H1 (cell line): ENCODE measurements around the gene OST4. TPM values are rescaled to one million over a fixed set of nuclear protein-coding genes. Genes with fewer than 3 reads are reported as not detected.
A peak's percentile ranks its signal among the peaks of the same experiment; 100 is the strongest.

Experiments
- CBX5 ChIP-seq: fragments of 300-800, 300-1000 bp; sonication (generic); IDR thresholded peaks from 2 replicates; pipeline ENCODE4 v1.7.1; 2016; ENCODE audit warnings: antibody characterized with exemption, low read length, low read depth
- CTBP2 ChIP-seq: IDR thresholded peaks from 2 replicates; pipeline ENCODE4 v1.7.0; 2011; ENCODE audit warnings: borderline replicate concordance, mild to moderate bottlenecking, moderate library complexity, mixed read lengths, low read length; ENCODE audit not compliant: insufficient read depth, insufficient read length
- EP300 ChIP-seq, 2 experiments: IDR thresholded peaks; 1 replicate in 1 of 2; 2 replicates in 1 of 2; pipeline ENCODE4 v1.6.1; 2011 to 2012; ENCODE audit warnings: low read depth in 2 of 2, low read length in 2 of 2, mild to moderate bottlenecking in 2 of 2, borderline replicate concordance in 1 of 2, inconsistent platforms in 1 of 2, moderate library complexity in 1 of 2
- KDM5A ChIP-seq: fragments of 200-600 bp; IDR thresholded peaks from 2 replicates; pipeline ENCODE4 v1.7.1; 2012; ENCODE audit warnings: mild to moderate bottlenecking, low read length, inconsistent platforms, mixed read lengths
- RFX5 ChIP-seq: IDR thresholded peaks from 2 replicates; pipeline ENCODE4 v1.6.1; 2011; ENCODE audit warnings: low read depth, low read length, improper control_type of control experiment, borderline replicate concordance
- SP1 ChIP-seq: IDR thresholded peaks from 2 replicates; pipeline ENCODE4 v1.6.1; 2011; ENCODE audit warnings: low read depth, low read length
- SP4 ChIP-seq: IDR thresholded peaks from 2 replicates; pipeline ENCODE4 v1.6.1; 2012; ENCODE audit warnings: low read length, inconsistent platforms
- polyA plus RNA-seq, 7 experiments: library from polyadenylated mRNA; depleted of rRNA in 3 of 7; stranded (reverse) in 5 of 7; unstranded in 2 of 7; fragments of >200 nt in 5 of 7; fragments of 200-250 nt in 2 of 7; gene quantifications; 1 replicate in 5 of 7; 2 replicates in 1 of 7; 4 replicates in 1 of 7; pipeline versions ENCODE4 v1.2.1 to v1.2.3, GENCODE V29; 2011 to 2013; ENCODE audit warnings: missing spikeins in 2 of 7, mixed read lengths in 2 of 7
- total RNA-seq: library from RNA; stranded (reverse); fragmentation: NEBNext Ultra II Directional; extraction: Animal tissue kit (Norgen Biotek cat#: 25700); gene quantifications from 2 replicates; pipeline ENCODE4 v1.2.1, GENCODE V29; 2021
- TF ChIP-seq, protein P1 (sequence below): fragments of 300-600 bp; sonication (generic); IDR thresholded peaks from 2 replicates; pipeline ENCODE4 v1.7.1; 2012; ENCODE audit warnings: low read length, moderate library complexity, mild to moderate bottlenecking, inconsistent platforms; ENCODE audit not compliant: insufficient replicate concordance
- TF ChIP-seq, protein P2 (sequence below): IDR thresholded peaks from 2 replicates; pipeline ENCODE4 v1.6.1; 2012; ENCODE audit warnings: low read length, inconsistent platforms

OST4 gene
- total and polyA plus RNA-seq, 2 of the 8 experiments (the other 6 are each of a cell fraction or from before 2014, with no cell fraction given): 225 to 865 TPM

DNA sequence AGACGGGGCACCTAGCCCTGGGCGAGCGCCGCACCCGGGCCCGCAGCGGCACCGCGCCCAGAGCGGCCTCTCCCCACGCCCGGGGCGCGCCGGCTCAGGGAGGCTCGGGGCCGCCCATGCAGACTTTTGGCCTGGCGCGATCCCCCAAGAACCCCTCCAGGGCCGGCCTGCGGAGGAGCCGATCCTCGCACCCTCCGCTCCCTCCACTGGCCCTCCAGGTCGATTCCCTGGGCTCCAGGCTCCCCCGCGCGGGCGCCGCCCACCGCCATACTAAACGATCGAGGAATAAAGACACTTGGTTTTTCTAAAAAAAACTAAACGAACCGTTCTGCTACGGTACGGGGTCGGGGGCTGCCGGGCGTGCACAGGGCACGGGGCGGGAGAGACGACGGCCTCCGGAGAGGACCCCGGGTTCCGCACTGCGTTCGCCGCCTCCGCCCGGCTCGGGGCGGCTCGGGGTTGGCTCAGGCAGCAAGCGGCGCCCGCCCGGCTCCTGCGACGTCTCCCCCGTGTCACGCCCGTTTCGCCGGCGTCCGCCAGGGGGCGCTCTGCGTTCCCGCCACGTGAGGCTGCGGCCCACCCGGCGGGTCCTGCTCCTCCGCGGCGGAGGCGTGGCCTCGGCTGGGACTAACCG, 14.8 kb upstream of the OST4 start (continued):
- peak; percentile 84 for TF ChIP-seq CTBP2
- no peak for TF ChIP-seq RFX5
- no peak for TF ChIP-seq KDM5A
- no peak for TF ChIP-seq SP4
- no peak for TF ChIP-seq SP1
- TF ChIP-seq EP300 (IDR thresholded peaks at IDR 0.05; ENCODE audit: borderline replicate concordance in 1 of 2, low read depth in 2 of 2, low read length in 2 of 2): peak in 1 of 2 experiments; percentile 64; a peak in 1 of 3 replicates
- TF ChIP-seq, protein P1, sequence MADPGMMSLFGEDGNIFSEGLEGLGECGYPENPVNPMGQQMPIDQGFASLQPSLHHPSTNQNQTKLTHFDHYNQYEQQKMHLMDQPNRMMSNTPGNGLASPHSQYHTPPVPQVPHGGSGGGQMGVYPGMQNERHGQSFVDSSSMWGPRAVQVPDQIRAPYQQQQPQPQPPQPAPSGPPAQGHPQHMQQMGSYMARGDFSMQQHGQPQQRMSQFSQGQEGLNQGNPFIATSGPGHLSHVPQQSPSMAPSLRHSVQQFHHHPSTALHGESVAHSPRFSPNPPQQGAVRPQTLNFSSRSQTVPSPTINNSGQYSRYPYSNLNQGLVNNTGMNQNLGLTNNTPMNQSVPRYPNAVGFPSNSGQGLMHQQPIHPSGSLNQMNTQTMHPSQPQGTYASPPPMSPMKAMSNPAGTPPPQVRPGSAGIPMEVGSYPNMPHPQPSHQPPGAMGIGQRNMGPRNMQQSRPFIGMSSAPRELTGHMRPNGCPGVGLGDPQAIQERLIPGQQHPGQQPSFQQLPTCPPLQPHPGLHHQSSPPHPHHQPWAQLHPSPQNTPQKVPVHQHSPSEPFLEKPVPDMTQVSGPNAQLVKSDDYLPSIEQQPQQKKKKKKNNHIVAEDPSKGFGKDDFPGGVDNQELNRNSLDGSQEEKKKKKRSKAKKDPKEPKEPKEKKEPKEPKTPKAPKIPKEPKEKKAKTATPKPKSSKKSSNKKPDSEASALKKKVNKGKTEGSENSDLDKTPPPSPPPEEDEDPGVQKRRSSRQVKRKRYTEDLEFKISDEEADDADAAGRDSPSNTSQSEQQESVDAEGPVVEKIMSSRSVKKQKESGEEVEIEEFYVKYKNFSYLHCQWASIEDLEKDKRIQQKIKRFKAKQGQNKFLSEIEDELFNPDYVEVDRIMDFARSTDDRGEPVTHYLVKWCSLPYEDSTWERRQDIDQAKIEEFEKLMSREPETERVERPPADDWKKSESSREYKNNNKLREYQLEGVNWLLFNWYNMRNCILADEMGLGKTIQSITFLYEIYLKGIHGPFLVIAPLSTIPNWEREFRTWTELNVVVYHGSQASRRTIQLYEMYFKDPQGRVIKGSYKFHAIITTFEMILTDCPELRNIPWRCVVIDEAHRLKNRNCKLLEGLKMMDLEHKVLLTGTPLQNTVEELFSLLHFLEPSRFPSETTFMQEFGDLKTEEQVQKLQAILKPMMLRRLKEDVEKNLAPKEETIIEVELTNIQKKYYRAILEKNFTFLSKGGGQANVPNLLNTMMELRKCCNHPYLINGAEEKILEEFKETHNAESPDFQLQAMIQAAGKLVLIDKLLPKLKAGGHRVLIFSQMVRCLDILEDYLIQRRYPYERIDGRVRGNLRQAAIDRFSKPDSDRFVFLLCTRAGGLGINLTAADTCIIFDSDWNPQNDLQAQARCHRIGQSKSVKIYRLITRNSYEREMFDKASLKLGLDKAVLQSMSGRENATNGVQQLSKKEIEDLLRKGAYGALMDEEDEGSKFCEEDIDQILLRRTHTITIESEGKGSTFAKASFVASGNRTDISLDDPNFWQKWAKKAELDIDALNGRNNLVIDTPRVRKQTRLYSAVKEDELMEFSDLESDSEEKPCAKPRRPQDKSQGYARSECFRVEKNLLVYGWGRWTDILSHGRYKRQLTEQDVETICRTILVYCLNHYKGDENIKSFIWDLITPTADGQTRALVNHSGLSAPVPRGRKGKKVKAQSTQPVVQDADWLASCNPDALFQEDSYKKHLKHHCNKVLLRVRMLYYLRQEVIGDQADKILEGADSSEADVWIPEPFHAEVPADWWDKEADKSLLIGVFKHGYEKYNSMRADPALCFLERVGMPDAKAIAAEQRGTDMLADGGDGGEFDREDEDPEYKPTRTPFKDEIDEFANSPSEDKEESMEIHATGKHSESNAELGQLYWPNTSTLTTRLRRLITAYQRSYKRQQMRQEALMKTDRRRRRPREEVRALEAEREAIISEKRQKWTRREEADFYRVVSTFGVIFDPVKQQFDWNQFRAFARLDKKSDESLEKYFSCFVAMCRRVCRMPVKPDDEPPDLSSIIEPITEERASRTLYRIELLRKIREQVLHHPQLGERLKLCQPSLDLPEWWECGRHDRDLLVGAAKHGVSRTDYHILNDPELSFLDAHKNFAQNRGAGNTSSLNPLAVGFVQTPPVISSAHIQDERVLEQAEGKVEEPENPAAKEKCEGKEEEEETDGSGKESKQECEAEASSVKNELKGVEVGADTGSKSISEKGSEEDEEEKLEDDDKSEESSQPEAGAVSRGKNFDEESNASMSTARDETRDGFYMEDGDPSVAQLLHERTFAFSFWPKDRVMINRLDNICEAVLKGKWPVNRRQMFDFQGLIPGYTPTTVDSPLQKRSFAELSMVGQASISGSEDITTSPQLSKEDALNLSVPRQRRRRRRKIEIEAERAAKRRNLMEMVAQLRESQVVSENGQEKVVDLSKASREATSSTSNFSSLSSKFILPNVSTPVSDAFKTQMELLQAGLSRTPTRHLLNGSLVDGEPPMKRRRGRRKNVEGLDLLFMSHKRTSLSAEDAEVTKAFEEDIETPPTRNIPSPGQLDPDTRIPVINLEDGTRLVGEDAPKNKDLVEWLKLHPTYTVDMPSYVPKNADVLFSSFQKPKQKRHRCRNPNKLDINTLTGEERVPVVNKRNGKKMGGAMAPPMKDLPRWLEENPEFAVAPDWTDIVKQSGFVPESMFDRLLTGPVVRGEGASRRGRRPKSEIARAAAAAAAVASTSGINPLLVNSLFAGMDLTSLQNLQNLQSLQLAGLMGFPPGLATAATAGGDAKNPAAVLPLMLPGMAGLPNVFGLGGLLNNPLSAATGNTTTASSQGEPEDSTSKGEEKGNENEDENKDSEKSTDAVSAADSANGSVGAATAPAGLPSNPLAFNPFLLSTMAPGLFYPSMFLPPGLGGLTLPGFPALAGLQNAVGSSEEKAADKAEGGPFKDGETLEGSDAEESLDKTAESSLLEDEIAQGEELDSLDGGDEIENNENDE: no peak
- TF ChIP-seq, protein P2, sequence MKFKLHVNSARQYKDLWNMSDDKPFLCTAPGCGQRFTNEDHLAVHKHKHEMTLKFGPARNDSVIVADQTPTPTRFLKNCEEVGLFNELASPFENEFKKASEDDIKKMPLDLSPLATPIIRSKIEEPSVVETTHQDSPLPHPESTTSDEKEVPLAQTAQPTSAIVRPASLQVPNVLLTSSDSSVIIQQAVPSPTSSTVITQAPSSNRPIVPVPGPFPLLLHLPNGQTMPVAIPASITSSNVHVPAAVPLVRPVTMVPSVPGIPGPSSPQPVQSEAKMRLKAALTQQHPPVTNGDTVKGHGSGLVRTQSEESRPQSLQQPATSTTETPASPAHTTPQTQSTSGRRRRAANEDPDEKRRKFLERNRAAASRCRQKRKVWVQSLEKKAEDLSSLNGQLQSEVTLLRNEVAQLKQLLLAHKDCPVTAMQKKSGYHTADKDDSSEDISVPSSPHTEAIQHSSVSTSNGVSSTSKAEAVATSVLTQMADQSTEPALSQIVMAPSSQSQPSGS: no peak
- no peak for TF ChIP-seq CBX5
